ENCODE data around the gene PBRM1.

GRCh38 chr3:52525680-52526561 is 159.8 kb downstream of the PBRM1 start:
- TF ChIP-seq CTCF (IDR thresholded peaks at IDR 0.05) = no peak
- no peak for TF ChIP-seq POLR2AphosphoS5 (IDR thresholded peaks at IDR 0.05)
- TF ChIP-seq EP300 (IDR thresholded peaks at IDR 0.05) = no peak
